ENCODE data around the gene BLOC1S1.
A peak's percentile ranks its signal among the peaks of the same experiment; 100 is the strongest.
"Not testable (repeated sequence)": the region's sequence is repeated elsewhere in the genome, so short reads cannot be mapped to it uniquely, and the experiment has no call there.

The BLOC1S1 gene

GRCh38 chr12:55738123-55739024 lies 22.5 kb downstream of the BLOC1S1 start:
- FAIRE-seq (peak; percentile 93), DNase-seq (ENCODE audit: extremely low spot score, insufficient read length, low read depth) (no peak)

DNA sequence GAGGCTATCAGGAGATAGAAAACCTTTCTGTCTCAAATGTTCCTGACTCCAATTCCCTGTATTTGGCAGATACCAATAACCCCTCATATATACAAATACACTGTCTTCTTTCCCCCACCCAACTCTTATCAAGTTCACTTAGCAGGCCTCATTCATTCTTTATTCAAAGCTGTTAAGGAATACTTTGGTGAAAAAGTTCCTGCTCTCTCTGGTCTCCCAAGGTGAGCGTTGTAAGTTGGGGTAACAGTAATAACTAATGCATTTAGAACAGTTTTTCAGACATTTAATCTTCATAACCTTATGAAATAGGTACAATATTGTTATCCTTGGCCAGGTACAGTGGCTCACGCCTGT lies 23.2 kb downstream of the BLOC1S1 start:
- FAIRE-seq (no peak), DNase-seq (ENCODE audit: extremely low spot score, insufficient read length, low read depth) (no peak)

GRCh38 chr12:55741931-55742680 lies 26.3 kb downstream of the BLOC1S1 start:
- FAIRE-seq (no peak), DNase-seq (ENCODE audit: extremely low spot score, insufficient read length, low read depth) (no peak)

DNA sequence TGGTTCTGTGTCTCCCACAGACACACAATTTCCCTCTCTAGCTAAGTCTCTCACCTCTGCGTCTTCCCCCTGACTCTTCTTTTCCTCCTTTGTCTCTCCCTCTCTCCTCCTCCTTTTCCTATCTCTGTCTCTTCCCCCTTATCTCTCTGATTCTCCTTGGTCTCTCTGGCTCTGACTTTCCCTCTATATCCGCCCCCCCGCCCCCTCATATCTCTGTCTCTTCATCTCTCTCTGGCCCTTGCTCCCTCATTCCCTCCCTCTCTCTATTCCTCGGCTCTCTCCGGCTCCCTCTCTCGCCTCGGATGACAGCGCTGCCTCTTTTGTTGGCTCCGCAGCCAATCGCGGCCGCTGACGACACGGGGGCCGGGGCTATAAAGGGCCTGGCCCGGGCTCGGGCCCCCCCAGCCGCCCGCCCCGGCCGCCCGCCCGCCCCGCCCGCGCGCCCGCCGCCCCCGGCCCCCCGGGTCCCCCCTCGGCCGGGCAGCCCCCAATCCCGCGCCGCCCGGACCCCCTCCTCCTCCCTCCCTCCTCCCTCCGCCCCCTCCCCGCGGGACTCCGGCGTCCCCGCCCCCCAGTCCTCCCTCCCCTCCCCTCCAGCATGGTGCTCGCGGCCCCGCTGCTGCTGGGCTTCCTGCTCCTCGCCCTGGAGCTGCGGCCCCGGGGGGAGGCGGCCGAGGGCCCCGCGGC lies 27.0 kb downstream of the BLOC1S1 start, which contains the start of gene GDF11:
TSS of gene GDF11 (plus strand) at position 404 of the 687 bp plus-strand sequence. CDS start at position 599, 195 bp downstream.
- DNase-seq (ENCODE audit: extremely low spot score, insufficient read length, low read depth): no peak

DNA sequence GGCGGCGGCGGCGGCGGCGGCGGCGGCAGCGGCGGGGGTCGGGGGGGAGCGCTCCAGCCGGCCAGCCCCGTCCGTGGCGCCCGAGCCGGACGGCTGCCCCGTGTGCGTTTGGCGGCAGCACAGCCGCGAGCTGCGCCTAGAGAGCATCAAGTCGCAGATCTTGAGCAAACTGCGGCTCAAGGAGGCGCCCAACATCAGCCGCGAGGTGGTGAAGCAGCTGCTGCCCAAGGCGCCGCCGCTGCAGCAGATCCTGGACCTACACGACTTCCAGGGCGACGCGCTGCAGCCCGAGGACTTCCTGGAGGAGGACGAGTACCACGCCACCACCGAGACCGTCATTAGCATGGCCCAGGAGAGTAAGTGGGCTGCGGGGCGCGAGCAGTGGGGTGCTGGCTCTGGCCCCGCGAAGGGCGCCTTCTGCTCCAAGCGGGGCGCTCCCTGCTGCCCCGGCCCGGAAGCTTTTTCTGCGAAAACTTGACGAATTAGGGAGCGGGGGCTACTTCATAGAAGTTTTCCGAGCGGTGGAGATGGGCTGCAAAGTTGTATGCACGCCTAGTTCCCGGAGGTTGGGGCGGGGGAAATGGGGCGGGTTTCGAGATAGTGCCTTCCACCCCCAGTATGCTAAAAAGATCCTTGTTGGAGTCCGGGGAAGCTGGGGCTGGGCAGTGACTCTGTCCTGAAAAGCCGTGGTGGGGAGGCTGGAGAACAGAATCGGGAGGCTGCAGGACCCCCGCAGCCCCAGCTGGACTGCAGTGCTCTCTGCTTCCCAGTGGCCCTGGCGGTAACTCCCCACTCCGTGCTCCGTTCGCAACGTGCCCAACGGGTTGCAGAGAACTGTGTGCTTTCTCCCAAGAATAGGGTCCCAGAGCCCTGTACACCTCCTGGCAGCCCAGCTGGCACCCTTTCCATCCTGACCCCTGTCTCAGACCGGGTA lies 27.8 kb downstream of the BLOC1S1 start:
- FAIRE-seq: peak; percentile 44
- no peak for DNase-seq (ENCODE audit: extremely low spot score, insufficient read length, low read depth)

More for the DNA sequence above, 27.0 kb downstream of the BLOC1S1 start, which contains the start of gene GDF11:
- peak; percentile 36 for FAIRE-seq

- FAIRE-seq: no peak
- no peak for DNase-seq (ENCODE audit: extremely low spot score, insufficient read length, low read depth)
These were observed 28.6 kb downstream of the BLOC1S1 start for GRCh38 chr12:55744340-55745030.

DNA sequence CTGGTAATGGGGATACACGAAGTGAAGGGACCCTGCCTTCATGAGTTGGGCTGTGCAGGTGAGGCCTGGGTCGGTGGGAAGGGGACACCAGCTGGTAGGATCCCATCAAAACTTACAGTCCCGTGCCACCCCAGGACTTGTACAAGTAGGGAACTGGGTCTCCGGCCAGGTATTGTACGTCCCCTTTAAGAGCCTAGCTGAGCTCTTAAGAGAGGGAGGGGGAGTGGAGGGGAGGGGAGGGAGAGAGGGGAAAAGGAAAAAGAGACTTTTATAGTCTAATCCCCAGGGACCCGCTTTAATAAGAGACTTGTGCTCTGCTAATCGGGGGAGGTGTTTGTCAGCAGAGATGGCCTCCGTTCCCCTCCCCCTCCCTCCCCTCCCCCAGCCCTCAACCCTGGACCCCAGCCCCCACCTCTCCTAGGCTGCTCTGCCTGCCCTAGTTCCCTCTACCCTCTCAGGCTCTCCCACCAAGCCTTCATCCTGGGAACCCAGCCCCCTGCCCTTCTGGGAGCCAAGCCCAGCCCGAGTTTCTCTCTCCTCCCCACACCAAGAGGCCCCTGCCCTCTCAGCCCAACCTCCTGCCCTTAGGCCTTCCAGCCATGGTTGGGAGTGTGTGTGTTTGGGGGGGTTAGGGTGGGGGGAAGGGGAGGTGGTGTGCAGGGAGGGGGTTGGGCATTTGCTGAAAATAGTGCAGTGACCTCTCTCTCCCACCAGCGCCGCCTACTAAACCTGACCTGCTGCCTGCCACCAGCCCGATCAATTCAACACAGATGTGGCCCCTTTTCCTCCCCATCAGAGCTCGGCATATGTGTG lies 29.7 kb downstream of the BLOC1S1 start:
- FAIRE-seq (no peak), DNase-seq (ENCODE audit: extremely low spot score, insufficient read length, low read depth) (no peak)

DNA sequence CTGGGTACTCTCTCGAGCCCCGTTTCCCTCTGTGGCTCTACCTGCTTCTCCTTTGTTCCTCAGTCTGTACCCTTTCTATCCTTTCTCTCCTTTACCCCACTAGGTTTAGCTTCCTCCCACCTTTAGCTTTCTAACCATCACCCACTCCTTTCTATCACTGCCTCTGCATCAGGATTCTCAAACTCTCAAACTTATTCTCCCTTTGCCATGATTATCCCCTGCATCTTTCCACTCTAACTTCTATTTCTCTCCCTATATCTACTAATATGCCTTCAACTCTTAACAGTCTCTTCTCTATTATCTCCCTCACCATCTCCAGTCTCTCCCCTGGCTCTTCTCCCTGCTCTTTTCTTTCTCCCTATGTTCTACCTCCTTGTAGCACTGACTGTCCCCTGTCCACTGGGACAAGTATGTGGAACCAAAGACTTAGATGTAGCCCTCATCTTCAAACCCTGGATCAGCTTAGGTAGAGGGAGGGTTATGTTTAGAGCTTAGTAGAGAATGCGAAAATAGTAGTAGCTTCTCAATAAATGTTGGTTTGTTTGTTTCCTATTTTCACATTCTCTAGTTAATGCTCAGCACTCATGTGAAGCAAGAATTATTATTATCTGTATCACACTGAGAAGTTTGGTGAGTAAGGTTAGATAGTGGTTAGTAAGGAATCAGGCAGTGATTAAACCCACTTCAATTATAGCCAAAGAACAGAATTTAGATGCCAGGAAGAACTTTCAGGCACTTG lies 30.5 kb downstream of the BLOC1S1 start:
- no peak for DNase-seq (ENCODE audit: extremely low spot score, insufficient read length, low read depth)
- FAIRE-seq: no peak

DNA sequence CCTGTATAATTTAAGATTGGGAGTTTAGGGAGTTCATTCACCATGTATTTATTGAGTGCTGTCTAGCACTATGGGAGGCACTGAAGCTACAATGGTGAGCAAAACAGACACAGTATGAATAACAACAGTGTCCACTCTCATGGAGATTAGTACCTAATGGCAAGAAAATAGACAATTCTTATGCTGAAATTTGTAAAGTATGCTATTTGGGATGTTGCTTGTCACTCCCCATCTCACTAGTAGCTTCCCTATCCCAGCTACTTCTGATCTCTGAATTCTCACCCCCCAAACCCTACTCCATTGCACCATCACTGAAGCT lies 31.0 kb downstream of the BLOC1S1 start:
- no peak for DNase-seq (ENCODE audit: extremely low spot score, insufficient read length, low read depth)
- FAIRE-seq: no peak

- FAIRE-seq (no peak), DNase-seq (ENCODE audit: extremely low spot score, insufficient read length, low read depth) (no peak)
These were observed 32.6 kb downstream of the BLOC1S1 start for GRCh38 chr12:55748230-55748993.

DNA sequence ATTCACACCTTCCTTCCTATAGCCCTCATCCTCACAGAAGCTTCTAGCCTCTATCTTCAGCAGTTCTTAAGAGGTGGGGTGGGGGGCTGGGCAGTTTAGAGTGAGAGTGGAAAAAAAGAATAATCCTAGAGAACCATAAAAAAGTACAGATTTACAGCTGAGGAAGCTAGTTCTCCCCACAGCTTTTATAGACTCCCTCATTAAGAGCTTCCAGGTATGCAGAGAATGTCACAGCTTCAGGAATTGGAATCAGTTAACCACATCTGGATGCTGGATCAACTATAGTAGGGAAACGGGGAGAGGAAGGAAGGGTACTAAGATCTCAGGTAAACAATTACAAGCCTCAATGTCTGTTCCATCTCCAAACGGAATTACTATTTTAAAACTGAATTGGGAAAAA lies 39.4 kb downstream of the BLOC1S1 start:
- no peak for DNase-seq (ENCODE audit: extremely low spot score, insufficient read length, low read depth)
- FAIRE-seq: no peak

- DNase-seq (ENCODE audit: extremely low spot score, insufficient read length, low read depth) (no peak), FAIRE-seq (no peak)
These were observed 41.9 kb downstream of the BLOC1S1 start for GRCh38 chr12:55757701-55758100.

DNA sequence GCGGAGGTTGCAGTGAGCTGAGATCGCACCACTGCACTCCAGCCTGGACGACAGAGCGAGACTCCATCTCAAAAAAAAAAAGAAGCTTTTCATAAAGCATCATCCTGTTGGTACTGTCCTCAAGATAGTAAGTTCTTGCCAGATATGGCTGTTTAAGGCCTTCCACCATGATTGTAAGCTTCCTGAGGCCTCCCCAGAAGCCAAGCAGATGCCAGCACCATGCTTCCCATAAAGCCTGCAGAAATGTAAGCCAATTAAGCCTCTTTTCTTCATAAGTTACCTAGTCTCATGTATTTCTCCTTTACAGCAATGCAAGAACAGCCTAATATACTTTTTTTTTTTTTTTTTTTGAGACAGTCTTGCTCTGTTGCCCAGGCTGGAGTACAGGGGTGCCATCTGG lies 42.7 kb downstream of the BLOC1S1 start:
- not testable (repeated sequence) for FAIRE-seq

GRCh38 chr12:55760663-55761062 lies 44.8 kb downstream of the BLOC1S1 start:
- no peak for DNase-seq (ENCODE audit: extremely low spot score, insufficient read length, low read depth)
- FAIRE-seq: no peak

More for the DNA sequence above, 42.7 kb downstream of the BLOC1S1 start:
- not testable (repeated sequence) for DNase-seq (ENCODE audit: extremely low spot score, insufficient read length, low read depth)

DNA sequence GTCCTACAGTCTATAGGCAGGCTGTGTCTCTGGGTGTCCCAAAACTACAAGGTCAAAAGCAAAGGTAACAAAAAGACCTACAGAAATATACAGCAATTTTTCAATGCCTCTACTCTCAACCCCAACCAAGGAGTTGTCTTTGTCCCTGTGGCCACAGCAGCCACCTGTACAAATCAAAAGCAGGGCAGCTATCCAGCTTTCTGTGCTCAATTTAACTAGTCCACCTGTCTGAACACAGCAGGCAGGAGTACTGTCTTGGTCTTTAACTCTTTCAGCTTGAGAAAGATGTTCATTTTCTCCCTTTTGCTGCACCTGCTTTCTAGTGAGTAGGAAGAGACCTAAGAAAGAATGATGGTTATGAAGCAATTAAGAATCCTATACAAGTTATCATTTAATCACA lies 46.8 kb downstream of the BLOC1S1 start:
- no peak for FAIRE-seq
- DNase-seq (ENCODE audit: extremely low spot score, insufficient read length, low read depth): no peak

DNA sequence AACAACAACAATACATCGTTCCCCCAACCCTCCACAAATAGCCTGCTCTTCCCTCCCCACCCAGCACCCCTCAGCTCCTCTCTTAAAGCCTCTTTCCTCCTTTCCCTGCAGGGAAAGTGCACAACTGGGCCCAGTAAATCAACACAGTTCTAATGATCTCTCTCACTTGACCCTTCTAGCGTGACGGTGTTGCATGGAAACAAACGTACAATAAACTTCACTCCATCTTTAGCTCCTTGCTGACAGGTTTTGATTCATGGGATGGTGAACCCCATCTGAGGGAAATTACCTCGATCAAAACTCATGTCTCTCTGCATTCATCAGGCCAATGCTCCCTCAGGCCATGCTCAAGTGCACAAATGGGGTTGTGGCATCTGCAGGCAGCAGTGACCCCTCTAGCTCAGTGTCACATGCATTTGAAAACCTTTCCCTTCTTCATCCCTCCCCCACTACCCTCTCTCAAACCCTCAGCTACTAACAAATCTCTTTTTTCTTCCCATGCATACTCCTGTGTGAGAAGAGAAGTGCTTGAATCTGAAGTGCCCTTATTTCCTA lies 50.0 kb downstream of the BLOC1S1 start:
- no peak for DNase-seq (ENCODE audit: extremely low spot score, insufficient read length, low read depth)
- no peak for FAIRE-seq

GRCh38 chr12:55767156-55767555 lies 51.3 kb downstream of the BLOC1S1 start:
- DNase-seq (ENCODE audit: extremely low spot score, insufficient read length, low read depth): no peak
- no peak for FAIRE-seq
